ENCODE data around the gene PRKCG.

GRCh38 chr19:53874606-53874990, 7.4 kb upstream of the PRKCG start:
- TF ChIP-seq CTCF (IDR thresholded peaks at IDR 0.05; ENCODE audit: poor library complexity) (no peak), EZH2 (IDR thresholded peaks at IDR 0.05; ENCODE audit: borderline replicate concordance) (no peak), EZH2phosphoT487 (IDR thresholded peaks at IDR 0.05; ENCODE audit: low read depth, severe bottlenecking, unreplicated experiment) (no peak)

Data from hepatocyte (in vitro differentiated cells).